ENCODE results near the gene GPANK1.

Gene GPANK1

GRCh38 chr6:31687321-31687720 is 22.5 kb upstream of the GPANK1 start:
- Histone ChIP-seq H3K9ac (ENCODE audit: low read length) (no peak overlapping the region), H3K4ac (ENCODE audit: low read depth, low read length) (no peak overlapping the region), H4K12ac (ENCODE audit: low read depth, low read length) (no peak overlapping the region), H3K27me3 (ENCODE audit: insufficient read depth, low read length) (no peaks in the 10 kb centered on the region), H3K4me1 (ENCODE audit: control insufficient read depth in 1 of 2, insufficient read depth in 2 of 2, low read length in 2 of 2) (peaks cover 11 to 17% of the 10 kb centered on the region in 2 experiments), H3K4me3 (ENCODE audit: low read depth, low read length) (no peak overlapping the region), H2AK5ac (ENCODE audit: low read length) (no peak overlapping the region), H3K79me2 (ENCODE audit: control insufficient read depth, insufficient read depth, low read length, poor library complexity) (no peaks in the 10 kb centered on the region), H3K9me3 (ENCODE audit: insufficient read depth, low read depth, low read length) (no peaks in the 10 kb centered on the region), H3K14ac (ENCODE audit: low read length) (no peak overlapping the region), H3K18ac (ENCODE audit: low read length) (no peak overlapping the region), H2BK120ac (ENCODE audit: insufficient read depth, low read length, poor library complexity) (no peak overlapping the region), H4K8ac (ENCODE audit: low read depth, low read length) (no peak overlapping the region), H3K23ac (ENCODE audit: low read length) (no peak overlapping the region), H2BK5ac (ENCODE audit: low read depth, low read length, poor library complexity) (no peak overlapping the region), H3K79me1 (ENCODE audit: low read length) (peaks cover 13% of the 10 kb centered on the region), H2AFZ (ENCODE audit: insufficient read depth, low read length, poor library complexity) (no peak overlapping the region), H3K36me3 (ENCODE audit: control insufficient read depth in 1 of 2, insufficient read depth in 2 of 2, low read length in 2 of 2) (peaks cover 49 to 51% of the 10 kb centered on the region in 2 experiments), H3K27ac (ENCODE audit: low read depth, low read length) (no peak overlapping the region), H2BK12ac (ENCODE audit: low read length) (no peak overlapping the region), H3K4me2 (ENCODE audit: low read length) (no peak overlapping the region), H4K91ac (ENCODE audit: low read depth, low read length) (no peak overlapping the region)
- no peak for DNase-seq
- WGBS (ENCODE audit: extremely low coverage, insufficient coverage, insufficient read length): no CpG with 5 or more reads among the region's 8 CpGs

DNA sequence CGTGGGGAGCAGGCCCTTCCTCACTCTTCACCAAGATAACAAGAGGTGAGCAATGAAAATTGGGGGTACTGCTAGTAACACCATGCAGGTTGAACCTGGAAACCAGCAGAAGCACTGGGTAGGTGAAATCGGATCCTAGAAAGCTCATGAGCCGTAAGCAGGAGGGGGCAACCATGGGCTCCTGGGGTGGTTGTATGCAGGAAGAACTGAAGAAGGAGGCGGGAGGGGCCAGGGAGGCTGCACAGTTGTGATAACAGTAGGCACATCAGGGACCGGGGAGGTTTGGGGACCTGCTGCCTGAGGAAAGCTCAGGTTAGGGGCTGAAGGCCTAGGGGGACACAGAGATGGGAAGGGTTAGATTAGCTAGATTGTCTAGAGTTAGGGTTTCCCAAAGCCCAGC is 21.7 kb upstream of the GPANK1 start:
- no peak overlapping the region for H3K4ac ChIP-seq (ENCODE audit: low read depth, low read length)
- H2BK12ac ChIP-seq (ENCODE audit: low read length): no peak overlapping the region
- no peaks in the 10 kb centered on the region for H3K79me2 ChIP-seq (ENCODE audit: control insufficient read depth, insufficient read depth, low read length, poor library complexity)
- H3K4me1 ChIP-seq (ENCODE audit: control insufficient read depth in 1 of 2, insufficient read depth in 2 of 2, low read length in 2 of 2): peaks cover 11 to 19% of the 10 kb centered on the region in 2 experiments
- H2AK5ac ChIP-seq (ENCODE audit: low read length): no peak overlapping the region
- no peaks in the 10 kb centered on the region for H3K9me3 ChIP-seq (ENCODE audit: insufficient read depth, low read depth, low read length)
- H3K4me3 ChIP-seq (ENCODE audit: low read depth, low read length): no peak overlapping the region
- H3K27ac ChIP-seq (ENCODE audit: low read depth, low read length): no peak overlapping the region
- H4K8ac ChIP-seq (ENCODE audit: low read depth, low read length): no peak overlapping the region
- H3K9ac ChIP-seq (ENCODE audit: low read length): no peak overlapping the region
- H3K27me3 ChIP-seq (ENCODE audit: insufficient read depth, low read length): no peaks in the 10 kb centered on the region
- no peak overlapping the region for H3K4me2 ChIP-seq (ENCODE audit: low read length)
- H3K79me1 ChIP-seq (ENCODE audit: low read length): peaks cover 13% of the 10 kb centered on the region
- no peak overlapping the region for H2BK5ac ChIP-seq (ENCODE audit: low read depth, low read length, poor library complexity)
- no peak overlapping the region for H2BK120ac ChIP-seq (ENCODE audit: insufficient read depth, low read length, poor library complexity)
- H4K91ac ChIP-seq (ENCODE audit: low read depth, low read length): no peak overlapping the region
- H3K14ac ChIP-seq (ENCODE audit: low read length): no peak overlapping the region
- H3K36me3 ChIP-seq (ENCODE audit: control insufficient read depth in 1 of 2, insufficient read depth in 2 of 2, low read length in 2 of 2): peaks cover 46% of the 10 kb centered on the region in 2 experiments
- no peak for DNase-seq
- H3K23ac ChIP-seq (ENCODE audit: low read length): no peak overlapping the region
- H3K18ac ChIP-seq (ENCODE audit: low read length): no peak overlapping the region
- no CpG with 5 or more reads among the region's 5 CpGs for WGBS (ENCODE audit: extremely low coverage, insufficient coverage, insufficient read length)
- no peak overlapping the region for H4K12ac ChIP-seq (ENCODE audit: low read depth, low read length)
- no peak overlapping the region for H2AFZ ChIP-seq (ENCODE audit: insufficient read depth, low read length, poor library complexity)

DNA sequence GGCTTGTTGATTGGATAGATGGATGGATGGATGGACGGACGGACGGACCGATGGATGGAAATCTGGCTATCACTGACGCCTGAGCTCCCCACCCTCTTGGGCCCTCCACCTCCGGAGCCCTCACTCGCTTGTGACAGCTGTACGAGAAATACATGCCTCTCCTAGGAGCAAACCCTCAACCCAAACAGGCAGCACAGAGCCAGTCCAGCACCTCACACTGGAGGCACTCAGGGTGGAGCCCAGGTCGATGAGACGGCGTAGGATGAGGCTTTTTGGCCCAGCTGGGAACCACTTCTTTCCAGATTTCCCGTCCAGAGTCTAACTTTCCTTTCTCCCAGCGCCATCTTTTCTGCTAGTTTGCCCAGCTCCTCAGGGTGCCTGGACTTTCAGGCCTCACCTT is 18.8 kb upstream of the GPANK1 start:
- no CpG with 5 or more reads among the region's 13 CpGs for WGBS (ENCODE audit: extremely low coverage, insufficient coverage, insufficient read length)
- no peak overlapping the region for H2BK120ac ChIP-seq (ENCODE audit: insufficient read depth, low read length, poor library complexity)

GRCh38 chr6:31681135-31681671 is 16.4 kb upstream of the GPANK1 start:
- H2BK12ac ChIP-seq (ENCODE audit: low read length): peak overlapping the region; percentile 3
- peak overlapping the region; percentile 45 for H3K4me3 ChIP-seq (ENCODE audit: low read depth, low read length)
- H3K18ac ChIP-seq (ENCODE audit: low read length): peak overlapping the region; percentile 8
- peak overlapping the region; percentile 90 for H4K8ac ChIP-seq (ENCODE audit: low read depth, low read length)
- H2BK120ac ChIP-seq (ENCODE audit: insufficient read depth, low read length, poor library complexity): peak overlapping the region; percentile 77
- H3K27me3 ChIP-seq (ENCODE audit: insufficient read depth, low read length): no peaks in the 10 kb centered on the region
- H2AFZ ChIP-seq (ENCODE audit: insufficient read depth, low read length, poor library complexity): peak overlapping the region; percentile 86
- H3K23ac ChIP-seq (ENCODE audit: low read length): no peak overlapping the region
- no peak overlapping the region for H3K27ac ChIP-seq (ENCODE audit: low read depth, low read length)
- no peaks in the 10 kb centered on the region for H3K9me3 ChIP-seq (ENCODE audit: insufficient read depth, low read depth, low read length)
- H3K79me1 ChIP-seq (ENCODE audit: low read length): peaks cover 3% of the 10 kb centered on the region
- H3K79me2 ChIP-seq (ENCODE audit: control insufficient read depth, insufficient read depth, low read length, poor library complexity): peaks cover 2% of the 10 kb centered on the region
- DNase-seq: peak in 1 of 2 donors; percentile 30
- peak overlapping the region; percentile 76 for H4K12ac ChIP-seq (ENCODE audit: low read depth, low read length)
- no CpG with 5 or more reads among the region's 40 CpGs for WGBS (ENCODE audit: extremely low coverage, insufficient coverage, insufficient read length)
- H3K14ac ChIP-seq (ENCODE audit: low read length): peak overlapping the region; percentile 81
- peak overlapping the region; percentile 92 for H3K4me2 ChIP-seq (ENCODE audit: low read length)
- H3K36me3 ChIP-seq (ENCODE audit: control insufficient read depth in 1 of 2, insufficient read depth in 2 of 2, low read length in 2 of 2): peaks cover 5 to 7% of the 10 kb centered on the region in 2 experiments
- H4K91ac ChIP-seq (ENCODE audit: low read depth, low read length): peak overlapping the region; percentile 70
- peak overlapping the region; percentile 9 for H3K4ac ChIP-seq (ENCODE audit: low read depth, low read length)
- no peak overlapping the region for H3K9ac ChIP-seq (ENCODE audit: low read length)
- H3K4me1 ChIP-seq (ENCODE audit: control insufficient read depth in 1 of 2, insufficient read depth in 2 of 2, low read length in 2 of 2): peaks cover 3 to 10% of the 10 kb centered on the region in 2 experiments
- H2AK5ac ChIP-seq (ENCODE audit: low read length): no peak overlapping the region
- peak overlapping the region; percentile 11 for H2BK5ac ChIP-seq (ENCODE audit: low read depth, low read length, poor library complexity)

More for the DNA sequence above, 18.8 kb upstream of the GPANK1 start:
- no peak overlapping the region for H3K14ac ChIP-seq (ENCODE audit: low read length)
- no peak overlapping the region for H4K8ac ChIP-seq (ENCODE audit: low read depth, low read length)
- peak overlapping the region; percentile 74 for H3K4me2 ChIP-seq (ENCODE audit: low read length)
- H4K12ac ChIP-seq (ENCODE audit: low read depth, low read length): peak overlapping the region; percentile 15
- no peak overlapping the region for H4K91ac ChIP-seq (ENCODE audit: low read depth, low read length)
- DNase-seq: no peak
- H3K36me3 ChIP-seq (ENCODE audit: control insufficient read depth in 1 of 2, insufficient read depth in 2 of 2, low read length in 2 of 2): peaks cover 26 to 30% of the 10 kb centered on the region in 2 experiments
- H3K79me1 ChIP-seq (ENCODE audit: low read length): peaks cover 3% of the 10 kb centered on the region
- H2BK5ac ChIP-seq (ENCODE audit: low read depth, low read length, poor library complexity): no peak overlapping the region
- H2BK12ac ChIP-seq (ENCODE audit: low read length): peak overlapping the region; percentile 28
- no peak overlapping the region for H2AFZ ChIP-seq (ENCODE audit: insufficient read depth, low read length, poor library complexity)
- H3K23ac ChIP-seq (ENCODE audit: low read length): no peak overlapping the region
- peaks cover 3 to 10% of the 10 kb centered on the region in 2 experiments for H3K4me1 ChIP-seq (ENCODE audit: control insufficient read depth in 1 of 2, insufficient read depth in 2 of 2, low read length in 2 of 2)
- no peak overlapping the region for H3K9ac ChIP-seq (ENCODE audit: low read length)
- H2AK5ac ChIP-seq (ENCODE audit: low read length): peak overlapping the region; percentile 71
- no peak overlapping the region for H3K4ac ChIP-seq (ENCODE audit: low read depth, low read length)
- no peaks in the 10 kb centered on the region for H3K9me3 ChIP-seq (ENCODE audit: insufficient read depth, low read depth, low read length)
- H3K27me3 ChIP-seq (ENCODE audit: insufficient read depth, low read length): no peaks in the 10 kb centered on the region
- H3K4me3 ChIP-seq (ENCODE audit: low read depth, low read length): no peak overlapping the region
- peaks cover 2% of the 10 kb centered on the region for H3K79me2 ChIP-seq (ENCODE audit: control insufficient read depth, insufficient read depth, low read length, poor library complexity)
- H3K27ac ChIP-seq (ENCODE audit: low read depth, low read length): no peak overlapping the region
- no peak overlapping the region for H3K18ac ChIP-seq (ENCODE audit: low read length)

Data from trophoblast cell (in vitro differentiated cells and primary cell).